ENCODE data around the gene APOD.
A peak's percentile ranks its signal among the peaks of the same experiment; 100 is the strongest.

APOD gene

GRCh38 chr3:195546130-195546560 is 37.6 kb downstream of the APOD start:
- Histone ChIP-seq H3K9me3 (replicated peaks in 1 of 2; ENCODE audit: control insufficient read depth in 2 of 2, insufficient read depth in 1 of 2, low read depth in 1 of 2, low read length in 2 of 2) (no peaks in the 10 kb centered on the region), H3K4me3 (ENCODE audit: low read length in 2 of 2) (no peak overlapping the region), H3K14ac (ENCODE audit: low read length) (no peak overlapping the region), H3K27ac (replicated peaks; ENCODE audit: low read length) (no peak overlapping the region), H2AK5ac (ENCODE audit: low read depth, low read length) (no peak overlapping the region), H2BK12ac (ENCODE audit: low read length) (no peak overlapping the region), H2BK15ac (ENCODE audit: low read length) (no peak overlapping the region), H2AFZ (ENCODE audit: low read length) (no peak overlapping the region), H3K4me2 (ENCODE audit: insufficient read depth, low read length, poor library complexity, severe bottlenecking) (no peak overlapping the region), H3K4me1 (ENCODE audit: control insufficient read depth in 2 of 2, insufficient read depth in 1 of 2, low read depth in 1 of 2, low read length in 2 of 2) (peaks cover 6 to 16% of the 10 kb centered on the region in 2 donors), H3K27me3 (ENCODE audit: control insufficient read depth in 3 of 3, insufficient read depth in 3 of 3, low read depth in 1 of 3, low read length in 3 of 3) (peaks cover 0 to 30% (median 12%) of the 10 kb centered on the region in 3 experiments), H2BK120ac (ENCODE audit: low read depth, low read length) (no peak overlapping the region), H3K23ac (ENCODE audit: low read depth, low read length, poor library complexity) (no peak overlapping the region), H4K91ac (ENCODE audit: low read depth, low read length, poor library complexity) (no peak overlapping the region), H3K4ac (ENCODE audit: low read length) (no peak overlapping the region), H3K79me1 (ENCODE audit: low read depth, low read length) (no peaks in the 10 kb centered on the region), H3K36me3 (replicated peaks in 1 of 2; ENCODE audit: control insufficient read depth in 2 of 2, insufficient read depth in 2 of 2, low read length in 2 of 2) (no peaks in the 10 kb centered on the region), H2BK5ac (ENCODE audit: low read length) (no peak overlapping the region), H3K18ac (ENCODE audit: low read length) (no peak overlapping the region), H4K8ac (ENCODE audit: low read depth, low read length) (no peak overlapping the region), H3K9ac (ENCODE audit: low read depth, low read length, poor library complexity) (no peak overlapping the region)
- no CpG with 5 or more reads among the region's 4 CpGs for WGBS, 2 donors (ENCODE audit: extremely low coverage in 2 of 2, insufficient read length in 2 of 2, insufficient replicate concordance in 1 of 2)
- DNase-seq (ENCODE audit: low spot score) = no peak

GRCh38 chr3:195544634-195545033 is 39.1 kb downstream of the APOD start:
- H3K36me3 ChIP-seq (replicated peaks in 1 of 2; ENCODE audit: control insufficient read depth in 2 of 2, insufficient read depth in 2 of 2, low read length in 2 of 2) = peaks cover 0 to 3% of the 10 kb centered on the region in 2 donors
- no peak overlapping the region for H3K23ac ChIP-seq (ENCODE audit: low read depth, low read length, poor library complexity)
- H3K14ac ChIP-seq (ENCODE audit: low read length) = no peak overlapping the region
- H3K4me1 ChIP-seq (ENCODE audit: control insufficient read depth in 2 of 2, insufficient read depth in 1 of 2, low read depth in 1 of 2, low read length in 2 of 2) = peaks cover 6 to 16% of the 10 kb centered on the region in 2 donors
- no peak overlapping the region for H4K8ac ChIP-seq (ENCODE audit: low read depth, low read length)
- no peak overlapping the region for H3K4ac ChIP-seq (ENCODE audit: low read length)
- H3K9ac ChIP-seq (ENCODE audit: low read depth, low read length, poor library complexity) = no peak overlapping the region
- no peak overlapping the region for H3K4me3 ChIP-seq (ENCODE audit: low read length in 2 of 2)
- no peak overlapping the region for H3K27ac ChIP-seq (replicated peaks; ENCODE audit: low read length)
- no peak overlapping the region for H2AK5ac ChIP-seq (ENCODE audit: low read depth, low read length)
- WGBS, 2 donors (ENCODE audit: extremely low coverage in 2 of 2, insufficient read length in 2 of 2, insufficient replicate concordance in 1 of 2) = no CpG with 5 or more reads among the region's 3 CpGs
- H4K91ac ChIP-seq (ENCODE audit: low read depth, low read length, poor library complexity) = no peak overlapping the region
- H2BK120ac ChIP-seq (ENCODE audit: low read depth, low read length) = no peak overlapping the region
- DNase-seq (ENCODE audit: low spot score) = no peak
- H2BK15ac ChIP-seq (ENCODE audit: low read length) = no peak overlapping the region
- no peaks in the 10 kb centered on the region for H3K79me1 ChIP-seq (ENCODE audit: low read depth, low read length)
- H3K18ac ChIP-seq (ENCODE audit: low read length) = no peak overlapping the region
- peaks cover 0 to 27% (median 12%) of the 10 kb centered on the region in 3 experiments for H3K27me3 ChIP-seq (ENCODE audit: control insufficient read depth in 3 of 3, insufficient read depth in 3 of 3, low read depth in 1 of 3, low read length in 3 of 3)
- no peak overlapping the region for H3K4me2 ChIP-seq (ENCODE audit: insufficient read depth, low read length, poor library complexity, severe bottlenecking)
- peak overlapping the region; percentile 89 for H2AFZ ChIP-seq (ENCODE audit: low read length)
- H2BK12ac ChIP-seq (ENCODE audit: low read length) = no peak overlapping the region
- H3K9me3 ChIP-seq (replicated peaks in 1 of 2; ENCODE audit: control insufficient read depth in 2 of 2, insufficient read depth in 1 of 2, low read depth in 1 of 2, low read length in 2 of 2) = no peaks in the 10 kb centered on the region
- H2BK5ac ChIP-seq (ENCODE audit: low read length) = no peak overlapping the region

GRCh38 chr3:195544230-195544536 is 39.6 kb downstream of the APOD start:
- Histone ChIP-seq H4K91ac (ENCODE audit: low read depth, low read length, poor library complexity) (no peak overlapping the region), H2BK120ac (ENCODE audit: low read depth, low read length) (no peak overlapping the region)

GRCh38 chr3:195543500-195544229 is 40.1 kb downstream of the APOD start:
- Histone ChIP-seq H2AFZ (ENCODE audit: low read length) (peak overlapping the region; percentile 89), H2BK5ac (ENCODE audit: low read length) (no peak overlapping the region), H3K4me3 (ENCODE audit: low read length in 2 of 2) (peak overlapping the region; percentile 81 to 85), H3K4ac (ENCODE audit: low read length) (no peak overlapping the region), H2BK15ac (ENCODE audit: low read length) (no peak overlapping the region), H2AK5ac (ENCODE audit: low read depth, low read length) (no peak overlapping the region), H3K9me3 (replicated peaks in 1 of 2; ENCODE audit: control insufficient read depth in 2 of 2, insufficient read depth in 1 of 2, low read depth in 1 of 2, low read length in 2 of 2) (no peaks in the 10 kb centered on the region), H3K14ac (ENCODE audit: low read length) (no peak overlapping the region), H3K27me3 (ENCODE audit: control insufficient read depth in 3 of 3, insufficient read depth in 3 of 3, low read depth in 1 of 3, low read length in 3 of 3) (peaks cover 0 to 27% (median 12%) of the 10 kb centered on the region in 3 experiments), H3K18ac (ENCODE audit: low read length) (peak overlapping the region; percentile 48), H3K36me3 (replicated peaks in 1 of 2; ENCODE audit: control insufficient read depth in 2 of 2, insufficient read depth in 2 of 2, low read length in 2 of 2) (peaks cover 0 to 3% of the 10 kb centered on the region in 2 donors), H3K27ac (replicated peaks; ENCODE audit: low read length) (no peak overlapping the region), H3K79me1 (ENCODE audit: low read depth, low read length) (no peaks in the 10 kb centered on the region), H2BK120ac (ENCODE audit: low read depth, low read length) (no peak overlapping the region), H3K9ac (ENCODE audit: low read depth, low read length, poor library complexity) (peak overlapping the region; percentile 24), H4K91ac (ENCODE audit: low read depth, low read length, poor library complexity) (no peak overlapping the region), H3K4me1 (ENCODE audit: control insufficient read depth in 2 of 2, insufficient read depth in 1 of 2, low read depth in 1 of 2, low read length in 2 of 2) (peaks cover 6 to 16% of the 10 kb centered on the region in 2 donors), H4K8ac (ENCODE audit: low read depth, low read length) (no peak overlapping the region), H3K4me2 (ENCODE audit: insufficient read depth, low read length, poor library complexity, severe bottlenecking) (peak overlapping the region; percentile 72), H3K23ac (ENCODE audit: low read depth, low read length, poor library complexity) (no peak overlapping the region), H2BK12ac (ENCODE audit: low read length) (no peak overlapping the region)
- WGBS, 2 donors (ENCODE audit: extremely low coverage in 2 of 2, insufficient read length in 2 of 2, insufficient replicate concordance in 1 of 2) = no CpG with 5 or more reads among the region's 38 CpGs
- DNase-seq (ENCODE audit: low spot score) = peak; percentile 24

More at GRCh38 chr3:195544230-195544536, 39.6 kb downstream of the APOD start:
- Histone ChIP-seq H3K4me1 (ENCODE audit: control insufficient read depth in 2 of 2, insufficient read depth in 1 of 2, low read depth in 1 of 2, low read length in 2 of 2) (peaks cover 6 to 16% of the 10 kb centered on the region in 2 donors), H3K9me3 (replicated peaks in 1 of 2; ENCODE audit: control insufficient read depth in 2 of 2, insufficient read depth in 1 of 2, low read depth in 1 of 2, low read length in 2 of 2) (no peaks in the 10 kb centered on the region), H4K8ac (ENCODE audit: low read depth, low read length) (no peak overlapping the region), H2AK5ac (ENCODE audit: low read depth, low read length) (no peak overlapping the region), H2BK12ac (ENCODE audit: low read length) (no peak overlapping the region), H3K79me1 (ENCODE audit: low read depth, low read length) (no peaks in the 10 kb centered on the region), H3K9ac (ENCODE audit: low read depth, low read length, poor library complexity) (no peak overlapping the region), H3K14ac (ENCODE audit: low read length) (no peak overlapping the region), H3K4me2 (ENCODE audit: insufficient read depth, low read length, poor library complexity, severe bottlenecking) (no peak overlapping the region), H3K4me3 (ENCODE audit: low read length in 2 of 2) (peak overlapping the region in 1 of 2 donors; percentile 81), H3K27me3 (ENCODE audit: control insufficient read depth in 3 of 3, insufficient read depth in 3 of 3, low read depth in 1 of 3, low read length in 3 of 3) (peaks cover 0 to 27% (median 12%) of the 10 kb centered on the region in 3 experiments), H3K36me3 (replicated peaks in 1 of 2; ENCODE audit: control insufficient read depth in 2 of 2, insufficient read depth in 2 of 2, low read length in 2 of 2) (peaks cover 0 to 3% of the 10 kb centered on the region in 2 donors), H3K4ac (ENCODE audit: low read length) (no peak overlapping the region), H3K18ac (ENCODE audit: low read length) (peak overlapping the region; percentile 48), H2AFZ (ENCODE audit: low read length) (peak overlapping the region; percentile 89), H3K23ac (ENCODE audit: low read depth, low read length, poor library complexity) (no peak overlapping the region), H2BK5ac (ENCODE audit: low read length) (no peak overlapping the region), H2BK15ac (ENCODE audit: low read length) (no peak overlapping the region), H3K27ac (replicated peaks; ENCODE audit: low read length) (no peak overlapping the region)
- WGBS, 2 donors (ENCODE audit: extremely low coverage in 2 of 2, insufficient read length in 2 of 2, insufficient replicate concordance in 1 of 2) = no CpG with 5 or more reads among the region's 4 CpGs
- no peak for DNase-seq (ENCODE audit: low spot score)

Measured in neuronal stem cell (in vitro differentiated cells).